AG09309 (cell line): Measurements from ENCODE around the gene PLPP7.
"Not testable (repeated sequence)": the region's sequence is repeated elsewhere in the genome, so short reads cannot be mapped to it uniquely, and the experiment has no call there.

Source experiments
- DNase-seq: peaks from one replicate; pipeline ENCODE4 v3.0.0-alpha.2; 2010; ENCODE audit warnings: low read depth
- H3K4me3 ChIP-seq: 2 replicates; pipeline ENCODE4 v1.5.1; 2011; ENCODE audit warnings: mild to moderate bottlenecking, low read depth, low read length, moderate library complexity; ENCODE audit not compliant: control insufficient read depth
- CTCF ChIP-seq: IDR thresholded peaks from 2 replicates; pipeline ENCODE4 v1.5.1; 2011; ENCODE audit warnings: mild to moderate bottlenecking, low read depth, low read length, inconsistent platforms; ENCODE audit not compliant: insufficient read depth, control insufficient read depth; ENCODE audit errors: missing control alignments

Gene PLPP7

GRCh38 chr9:131348631-131349521 is 59.4 kb downstream of the PLPP7 start:
- DNase-seq: no peak
- TF ChIP-seq CTCF: peak; percentile 23

GRCh38 chr9:131349522-131349880 is 60.0 kb downstream of the PLPP7 start:
- no peak for DNase-seq
- no peak for TF ChIP-seq CTCF
- no peak overlapping the region for H3K4me3 ChIP-seq

More at GRCh38 chr9:131348631-131349521, 59.4 kb downstream of the PLPP7 start:
- H3K4me3 ChIP-seq: no peak overlapping the region

DNA sequence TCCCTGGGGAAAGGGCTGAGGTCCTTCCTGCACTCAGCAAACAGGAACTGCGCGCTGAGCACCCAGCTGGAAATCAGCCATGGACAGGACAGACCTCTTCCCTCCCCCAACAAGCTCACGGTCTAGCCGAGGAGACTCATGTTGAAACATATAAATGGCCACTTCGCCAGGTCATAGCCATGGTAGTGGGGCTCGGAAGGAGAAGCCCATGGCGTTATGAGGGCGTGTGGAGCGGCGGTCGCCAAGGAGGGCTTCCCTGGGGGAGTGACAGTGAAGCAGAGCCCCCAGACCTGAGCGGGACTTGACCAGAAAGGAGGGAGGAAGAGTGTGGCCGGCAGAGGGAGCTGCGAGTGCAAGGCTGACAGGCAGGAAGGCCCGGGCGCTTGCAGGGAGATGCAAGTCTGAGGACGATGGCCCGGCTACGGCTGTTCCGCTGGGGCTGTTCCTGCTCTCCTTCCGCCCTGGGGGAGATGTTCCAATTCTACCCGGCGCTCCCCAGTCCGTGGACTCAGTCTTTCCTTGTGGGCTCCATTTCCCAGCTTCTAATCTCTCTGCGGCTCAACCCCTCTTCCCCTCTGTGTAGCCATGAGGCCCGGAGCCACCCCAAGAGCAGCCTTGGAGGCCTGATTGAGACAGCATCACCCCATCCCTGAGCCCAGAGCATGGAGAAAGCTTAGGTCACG is 60.5 kb downstream of the PLPP7 start:
- no peak for DNase-seq
- H3K4me3 ChIP-seq: peak overlapping the region; percentile 36
- TF ChIP-seq CTCF: peak; percentile 94

- not testable (repeated sequence) for H3K4me3 ChIP-seq, DNase-seq
These were observed 67.0 kb downstream of the PLPP7 start for GRCh38 chr9:131356479-131356878.

DNA sequence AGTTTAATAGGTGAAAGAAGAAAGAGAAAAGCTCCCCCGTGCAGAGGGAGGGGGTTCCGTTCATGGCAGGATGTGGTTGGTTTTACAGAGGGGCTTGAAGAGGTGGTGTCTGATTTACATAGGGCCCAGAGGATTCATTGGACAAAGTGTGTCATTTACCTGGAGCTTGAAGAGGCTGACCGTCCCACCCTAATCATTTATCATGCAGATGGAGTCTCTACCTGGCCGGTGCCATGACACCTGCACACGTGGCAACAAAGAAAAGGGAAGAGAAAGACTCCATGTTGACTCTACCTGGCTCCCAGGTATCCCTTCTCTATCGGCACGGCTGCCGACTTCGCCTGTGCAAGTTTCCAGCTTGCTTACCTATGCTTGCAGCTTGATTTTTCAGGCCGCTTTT is 69.0 kb downstream of the PLPP7 start:
- DNase-seq: no peak
- H3K4me3 ChIP-seq: no peak overlapping the region
- TF ChIP-seq CTCF: no peak
